ENCODE measurements around the gene ATG5. TPM values are rescaled to one million over a fixed set of nuclear protein-coding genes. Genes with fewer than 3 reads are reported as not detected.

Gene ATG5
- total RNA-seq, 2 experiments from 2014 or later: 35.4 to 35.6 TPM

GRCh38 chr6:106135911-106136571 lies 189.5 kb downstream of the ATG5 start:
- Mint-ChIP-seq H3K27ac (no peak overlapping the region), H3K27me3 (no peaks in the 10 kb centered on the region), H3K4me1 (peaks cover 27% of the 10 kb centered on the region), H3K36me3 (ENCODE audit: low read depth) (no peaks in the 10 kb centered on the region), H3K9me3 (no peaks in the 10 kb centered on the region), H3K4me3 (no peak overlapping the region)
- ChIA-PET CTCF (interaction anchor here (1.0 to 1.1 kb wide), 2 partner anchors 28 kb away, joined by 3 to 4 read pairs; no protein-coding TSS in a partner anchor), POLR2A (interaction anchor here (0.7 to 1.1 kb wide), 2 partner anchors 10 to 117 kb away, joined by 3 to 4 read pairs; no protein-coding TSS in a partner anchor)
- DNase-seq: no peak

- no peaks in the 10 kb centered on the region for H3K9me3 Mint-ChIP-seq
- no peak overlapping the region for H3K27ac Mint-ChIP-seq
- CTCF ChIA-PET: interaction anchor here (1.0 kb wide), 1 partner anchor 29 kb away, joined by 3 read pairs; no protein-coding TSS in a partner anchor
- peaks cover 24% of the 10 kb centered on the region for H3K4me1 Mint-ChIP-seq
- no peak for DNase-seq
- POLR2A ChIA-PET: no interaction called here
- no peak overlapping the region for H3K4me3 Mint-ChIP-seq
- H3K27me3 Mint-ChIP-seq: no peaks in the 10 kb centered on the region
- no peaks in the 10 kb centered on the region for H3K36me3 Mint-ChIP-seq (ENCODE audit: low read depth)
Observed at GRCh38 chr6:106134906-106135634, 190.5 kb downstream of the ATG5 start.

Other genes with a start within 250 kb of the ATG5 start
- 100 to 1,000 TPM; 112 to 115 TPM for gene PRDM1, start 239.4 kb downstream of the ATG5 start, total RNA-seq
- gene CRYBG1, start 35.0 kb upstream of the ATG5 start, total RNA-seq: 10 to 100 TPM; 59.2 TPM